ENCODE results near the gene FAM240B.

DNA sequence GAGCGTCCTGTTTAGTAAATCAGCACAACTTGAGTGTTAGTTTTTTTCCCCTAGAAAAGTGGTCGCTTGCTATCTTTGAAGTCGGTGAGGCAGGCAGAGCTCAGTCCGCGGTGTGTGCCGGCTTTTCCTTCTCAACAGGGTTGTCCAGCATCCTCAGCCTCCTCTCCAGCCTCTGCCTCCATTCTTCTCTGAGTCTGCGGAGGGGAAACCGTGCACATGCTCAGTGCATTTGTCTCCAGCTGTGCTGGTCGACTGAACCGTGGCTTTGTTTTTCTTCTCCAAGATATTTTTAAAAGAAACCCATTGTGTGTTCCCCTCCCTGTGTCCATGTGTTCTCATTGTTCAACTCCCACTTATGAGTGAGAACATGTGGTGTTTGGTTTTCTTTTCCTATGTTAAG is 25.3 kb downstream of the FAM240B start:
- no peak for TF ChIP-seq EZH2 (conservative IDR thresholded peaks at IDR 0.05; ENCODE audit: low read depth, low read length)
- TF ChIP-seq ZNF883 (CRISPR knock-in tag; IDR thresholded peaks at IDR 0.05; ENCODE audit: not compliant biosample characterization), result no peak
- no peak for TF ChIP-seq HOXD1 (CRISPR knock-in tag; IDR thresholded peaks at IDR 0.05)
- no peak for TF ChIP-seq BHLHE40 (IDR thresholded peaks at IDR 0.05; ENCODE audit: low read length)
- no peak for TF ChIP-seq IRX3 (CRISPR knock-in tag; IDR thresholded peaks at IDR 0.05; ENCODE audit: borderline replicate concordance, low read depth)
- TF ChIP-seq SNAPC5 (CRISPR knock-in tag; IDR thresholded peaks at IDR 0.05; ENCODE audit: borderline replicate concordance), result no peak
- TF ChIP-seq ATF2 (CRISPR knock-in tag; IDR thresholded peaks at IDR 0.05), result no peak
- no peak for TF ChIP-seq ZNF3 (CRISPR knock-in tag; IDR thresholded peaks at IDR 0.05)
- no peak for TF ChIP-seq NCOA1 (CRISPR knock-in tag; IDR thresholded peaks at IDR 0.05)
- TF ChIP-seq ETV6 (CRISPR knock-in tag; conservative IDR thresholded peaks at IDR 0.05), result no peak
- TF ChIP-seq REST (IDR thresholded peaks at IDR 0.05; ENCODE audit: borderline replicate concordance in 1 of 2, low read depth in 1 of 2, low read length in 2 of 2), result no peak
